Uterus (tissue), 4 donors: ENCODE measurements around the gene ZNF536. TPM values are rescaled to one million over a fixed set of nuclear protein-coding genes. Genes with fewer than 3 reads are reported as not detected.

Source experiments
- DNase-seq, 2 donors: peaks; one replicate each; pipeline ENCODE4 v3.0.0-alpha.2; 2019 to 2020
- H3K27ac ChIP-seq, 2 donors: fragments of 200-600 bp; sonication (generic); 1 replicate in 1 of 2; 2 replicates in 1 of 2; pipeline ENCODE4 v1.5.1; 2016 to 2018
- H3K27me3 ChIP-seq, 2 donors: fragments of 200-600 bp; sonication (generic); one replicate each; pipeline ENCODE4 v1.5.1; 2018 to 2019; ENCODE audit warnings: control low read depth in 1 of 2
- H3K36me3 ChIP-seq, 2 donors: fragments of 200-600 bp; sonication (generic); one replicate each; pipeline ENCODE4 v1.5.1; 2019; ENCODE audit warnings: control low read depth in 1 of 2
- H3K4me1 ChIP-seq, 2 donors: fragments of 200-600 bp; sonication (generic); one replicate each; pipeline ENCODE4 v1.5.1; 2018 to 2019; ENCODE audit warnings: control low read depth in 1 of 2
- H3K4me3 ChIP-seq, 2 donors: fragments of 200-600 bp; sonication (generic); 1 replicate in 1 of 2; 2 replicates in 1 of 2; pipeline ENCODE4 v1.5.1; 2018 to 2019; ENCODE audit warnings: mild to moderate bottlenecking in 1 of 2
- H3K9me3 ChIP-seq, 2 donors: fragments of 200-600 bp; sonication (generic); one replicate each; pipeline ENCODE4 v1.5.1; 2019; ENCODE audit warnings: control low read depth in 1 of 2
- CTCF ChIP-seq, 4 experiments: fragments of 200-600 bp in 2 of 4; fragments of 450-650 bp in 2 of 4; sonication (generic) in 2 of 4; IDR thresholded peaks; one replicate each; pipeline ENCODE4 v1.5.1; 2016 to 2019; ENCODE audit warnings: antibody characterized with exemption in 4 of 4, mild to moderate bottlenecking in 2 of 4, moderate library complexity in 1 of 4
- POLR2A ChIP-seq, 2 donors: fragments of 450-650 bp; IDR thresholded peaks; one replicate each; pipeline ENCODE4 v1.6.1; 2016; ENCODE audit warnings: antibody characterized with exemption in 2 of 2, mild to moderate bottlenecking in 1 of 2, moderate library complexity in 1 of 2
- intact Hi-C: fragments of 100-400 bp; cut with DNase I; formaldehyde crosslinking; loops from one replicate; pipeline ENCODE4 v1.15.1; 2023; ENCODE audit warnings: low total_unique reads
- total RNA-seq, 4 donors: library from RNA; depleted of rRNA in 3 of 4; stranded (reverse); fragments of >200 nt in 3 of 4; gene quantifications; one replicate each; pipeline versions ENCODE4 v1.1.0 to v1.2.4, GENCODE V29; 2014 to 2023
- donor health status: DM: yes; HTN: yes; CAD: no.

ZNF536 gene
- total RNA-seq, 4 donors from 2014 or later: 0.67 to 3.3 (median 2.8) TPM; not detected in 1

- intact Hi-C loops: no loop called here
- no peak overlapping the region for H3K27ac ChIP-seq
- DNase-seq: no peak
- no peaks in the 10 kb centered on the region for H3K9me3 ChIP-seq
- TF ChIP-seq CTCF (IDR thresholded peaks at IDR 0.05) (no peak), POLR2A (IDR thresholded peaks at IDR 0.05) (no peak)
- no peaks in the 10 kb centered on the region for H3K27me3 ChIP-seq
- no peak overlapping the region for H3K4me3 ChIP-seq
- H3K4me1 ChIP-seq: no peaks in the 10 kb centered on the region
- H3K36me3 ChIP-seq: no peaks in the 10 kb centered on the region
Measured at GRCh38 chr19:30431591-30431990, 59.4 kb downstream of the ZNF536 start.

DNA sequence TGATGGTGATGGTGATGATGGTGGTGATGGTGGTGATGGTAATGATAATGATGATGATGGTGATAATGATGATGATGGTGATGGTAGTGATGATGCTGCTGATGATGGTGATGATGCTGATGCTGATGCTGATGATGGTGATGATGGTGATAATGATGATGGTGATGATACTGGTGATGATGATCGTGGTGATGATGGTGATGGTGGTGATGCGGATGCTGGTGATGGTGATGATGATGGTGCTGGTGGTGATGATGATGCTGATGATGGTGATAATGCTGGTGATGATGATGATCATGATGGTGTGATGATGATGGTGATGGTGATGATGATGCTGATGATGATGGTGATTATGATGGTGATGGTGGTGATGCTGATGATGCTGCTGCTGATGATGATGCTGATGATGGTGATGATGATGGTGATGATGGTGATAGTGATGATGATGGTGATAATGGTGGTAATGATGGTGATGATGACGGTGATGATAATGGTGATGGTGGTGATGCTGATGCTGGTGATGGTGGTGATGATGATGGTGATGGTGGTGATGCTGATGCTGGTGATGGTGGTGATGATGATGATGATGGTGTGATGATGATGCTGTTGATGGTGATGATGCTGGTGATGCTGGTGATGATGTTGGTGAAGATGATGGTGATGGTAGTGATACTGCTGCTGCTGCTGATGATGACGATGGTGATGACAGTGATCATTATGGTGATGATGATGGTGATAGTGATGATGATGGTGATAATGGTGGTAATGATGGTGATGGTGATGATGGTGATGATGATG is 62.8 kb downstream of the ZNF536 start:
- no peaks in the 10 kb centered on the region for H3K9me3 ChIP-seq
- intact Hi-C loops: no loop called here
- TF ChIP-seq POLR2A (IDR thresholded peaks at IDR 0.05): no peak
- TF ChIP-seq CTCF (IDR thresholded peaks at IDR 0.05): no peak
- H3K4me3 ChIP-seq: no peak overlapping the region
- no peaks in the 10 kb centered on the region for H3K27me3 ChIP-seq
- H3K4me1 ChIP-seq: no peaks in the 10 kb centered on the region
- no peaks in the 10 kb centered on the region for H3K36me3 ChIP-seq
- DNase-seq: no peak
- H3K27ac ChIP-seq: no peak overlapping the region

DNA sequence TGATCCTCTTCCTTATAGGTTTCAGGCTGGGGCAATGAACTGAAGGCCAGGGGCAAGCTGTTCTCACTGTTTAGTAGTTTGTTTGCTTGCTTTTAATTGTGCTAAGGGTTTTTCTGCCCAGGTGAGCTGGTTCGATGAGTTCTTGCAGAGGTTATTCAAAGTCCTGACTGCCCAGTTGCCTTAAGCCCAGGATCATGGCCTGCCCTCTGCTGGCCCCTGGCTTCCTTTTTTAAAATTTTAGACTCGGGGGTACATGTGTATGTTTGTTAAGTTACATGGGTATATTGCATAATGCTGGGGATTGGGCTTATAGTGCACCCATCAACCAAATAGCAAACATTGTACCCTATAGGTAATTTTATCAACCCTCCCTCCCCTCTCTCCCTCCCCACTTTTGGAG is 65.7 kb downstream of the ZNF536 start:
- no peak overlapping the region for H3K27ac ChIP-seq
- TF ChIP-seq POLR2A (IDR thresholded peaks at IDR 0.05) (no peak), CTCF (IDR thresholded peaks at IDR 0.05) (no peak)
- H3K36me3 ChIP-seq: no peaks in the 10 kb centered on the region
- H3K4me1 ChIP-seq: no peaks in the 10 kb centered on the region
- H3K4me3 ChIP-seq: no peak overlapping the region
- intact Hi-C loops: no loop called here
- H3K27me3 ChIP-seq: no peaks in the 10 kb centered on the region
- DNase-seq: no peak
- no peaks in the 10 kb centered on the region for H3K9me3 ChIP-seq

DNA sequence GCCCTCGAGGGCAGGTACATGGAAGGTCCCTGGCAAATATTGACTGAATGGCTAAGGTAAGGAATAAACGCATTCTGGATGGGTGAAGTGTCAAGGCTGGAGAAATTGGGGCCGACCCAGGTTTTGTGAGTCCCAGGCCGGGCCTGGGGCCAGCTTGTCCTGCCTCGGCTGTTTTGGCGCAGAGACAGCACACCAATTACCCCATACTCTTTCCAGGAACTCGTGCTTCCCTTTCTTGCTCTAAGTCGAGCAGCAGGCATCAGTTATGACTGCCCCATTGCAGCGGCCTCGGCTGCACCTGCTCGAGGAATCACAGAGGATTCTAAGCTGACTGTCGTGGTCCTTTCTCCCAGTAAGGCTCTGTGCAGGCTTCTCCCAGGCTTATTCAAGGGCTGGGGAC is 67.1 kb downstream of the ZNF536 start:
- no peak for DNase-seq
- Histone ChIP-seq H3K27ac (no peak overlapping the region), H3K4me1 (no peaks in the 10 kb centered on the region), H3K4me3 (no peak overlapping the region), H3K36me3 (no peaks in the 10 kb centered on the region), H3K9me3 (no peaks in the 10 kb centered on the region), H3K27me3 (no peaks in the 10 kb centered on the region)
- intact Hi-C loops: no loop called here
- TF ChIP-seq POLR2A (IDR thresholded peaks at IDR 0.05) (no peak), CTCF (IDR thresholded peaks at IDR 0.05) (no peak)

- no peaks in the 10 kb centered on the region for H3K9me3 ChIP-seq
- intact Hi-C loops: no loop called here
- TF ChIP-seq CTCF (IDR thresholded peaks at IDR 0.05) (no peak), POLR2A (IDR thresholded peaks at IDR 0.05) (no peak)
Measured at GRCh38 chr19:30441011-30441410, 68.8 kb downstream of the ZNF536 start.

More at GRCh38 chr19:30441011-30441410, 68.8 kb downstream of the ZNF536 start:
- Histone ChIP-seq H3K27ac (no peak overlapping the region), H3K4me3 (no peak overlapping the region), H3K4me1 (no peaks in the 10 kb centered on the region), H3K36me3 (no peaks in the 10 kb centered on the region), H3K27me3 (no peaks in the 10 kb centered on the region)
- no peak for DNase-seq
